ENCODE data around the gene SLC35A2.

SLC35A2 gene

DNA sequence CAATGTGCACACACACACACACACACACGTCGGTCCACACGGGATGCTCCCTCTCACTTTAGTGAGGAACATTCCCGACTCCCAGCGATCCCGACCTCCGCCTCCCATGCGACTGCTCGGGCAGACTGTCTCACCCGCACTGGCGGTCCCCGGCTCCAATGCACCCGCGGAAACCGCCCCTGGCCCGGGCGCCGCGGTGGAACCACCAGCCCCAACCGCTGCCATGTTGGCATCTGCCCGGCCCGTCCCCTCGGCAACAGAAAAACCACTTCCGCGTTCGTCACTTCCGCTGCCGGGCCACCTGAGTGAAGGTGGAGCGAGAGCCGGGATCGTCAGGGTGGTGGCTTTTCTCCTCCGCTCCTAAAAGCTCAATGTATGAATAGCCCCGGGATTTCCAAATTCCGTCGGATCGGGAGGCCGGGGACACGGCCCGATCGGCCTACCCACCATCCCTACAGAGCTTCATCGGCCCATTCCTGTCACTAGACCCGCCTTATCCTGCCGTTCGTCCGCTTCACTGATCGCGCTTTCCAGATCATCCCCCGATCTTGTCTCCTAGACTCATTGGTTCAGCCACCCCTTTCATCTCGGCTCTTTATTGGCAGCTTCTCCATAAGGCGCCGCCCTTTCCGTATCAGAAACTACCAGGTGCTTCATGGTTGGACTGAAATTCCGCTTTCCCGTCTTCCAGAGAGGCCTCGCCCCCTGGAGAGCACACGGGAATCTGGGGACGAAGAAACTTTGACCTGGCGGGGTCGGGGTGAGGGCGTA is at the start of gene SLC35A2:
Gene SLC35A2, minus strand, starts transcription at position 235 of the 771 bp plus-strand sequence. Its CDS starts 10 bp downstream, at position 225.
- peak; percentile 75 for DNase-seq (ENCODE audit: low spot score)

DNA sequence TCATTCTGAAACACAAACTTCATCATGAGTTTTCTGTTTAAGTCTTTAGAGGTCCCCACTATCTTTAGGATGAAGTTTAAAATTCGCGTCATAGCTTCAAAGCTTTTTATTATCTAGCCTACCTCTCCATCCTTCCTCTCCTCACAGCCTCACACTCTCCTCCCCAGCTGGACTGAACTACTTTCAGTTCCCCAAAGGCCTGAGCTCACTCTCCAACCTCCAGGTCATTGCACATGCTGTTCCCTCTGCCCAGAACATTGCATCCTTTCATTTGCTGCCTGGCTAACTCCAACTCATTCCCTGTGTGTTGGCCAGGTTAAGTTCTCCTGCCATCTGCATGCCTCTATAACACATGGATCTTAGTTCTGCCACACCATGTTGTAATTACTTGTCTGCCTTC is 48.8 kb upstream of the SLC35A2 start:
- DNase-seq (ENCODE audit: low spot score), result no peak

DNA sequence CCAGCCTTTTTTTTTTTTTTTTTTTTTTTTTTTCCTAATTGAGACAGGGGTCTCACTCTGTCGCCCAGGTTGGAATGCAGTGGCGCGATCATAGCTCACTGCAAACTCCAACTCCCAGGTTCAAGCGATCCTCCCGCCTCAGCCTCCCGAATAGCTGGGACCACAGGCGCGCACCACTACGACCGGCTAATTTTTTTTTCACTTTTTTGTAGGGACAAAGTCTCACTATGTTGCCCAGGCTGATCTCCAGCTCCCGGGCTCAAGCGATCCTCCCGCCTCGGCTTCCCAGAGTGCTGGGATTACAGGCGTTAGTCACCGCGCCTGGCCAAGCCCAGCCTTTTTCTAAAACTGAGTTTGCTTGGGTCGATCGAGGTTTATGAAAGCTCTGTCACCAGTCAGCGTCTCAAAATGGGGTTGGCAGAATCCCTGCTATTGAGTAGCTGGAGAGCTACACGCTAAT is 47.2 kb upstream of the SLC35A2 start:
- peak; percentile 53 for DNase-seq (ENCODE audit: low spot score)

DNA sequence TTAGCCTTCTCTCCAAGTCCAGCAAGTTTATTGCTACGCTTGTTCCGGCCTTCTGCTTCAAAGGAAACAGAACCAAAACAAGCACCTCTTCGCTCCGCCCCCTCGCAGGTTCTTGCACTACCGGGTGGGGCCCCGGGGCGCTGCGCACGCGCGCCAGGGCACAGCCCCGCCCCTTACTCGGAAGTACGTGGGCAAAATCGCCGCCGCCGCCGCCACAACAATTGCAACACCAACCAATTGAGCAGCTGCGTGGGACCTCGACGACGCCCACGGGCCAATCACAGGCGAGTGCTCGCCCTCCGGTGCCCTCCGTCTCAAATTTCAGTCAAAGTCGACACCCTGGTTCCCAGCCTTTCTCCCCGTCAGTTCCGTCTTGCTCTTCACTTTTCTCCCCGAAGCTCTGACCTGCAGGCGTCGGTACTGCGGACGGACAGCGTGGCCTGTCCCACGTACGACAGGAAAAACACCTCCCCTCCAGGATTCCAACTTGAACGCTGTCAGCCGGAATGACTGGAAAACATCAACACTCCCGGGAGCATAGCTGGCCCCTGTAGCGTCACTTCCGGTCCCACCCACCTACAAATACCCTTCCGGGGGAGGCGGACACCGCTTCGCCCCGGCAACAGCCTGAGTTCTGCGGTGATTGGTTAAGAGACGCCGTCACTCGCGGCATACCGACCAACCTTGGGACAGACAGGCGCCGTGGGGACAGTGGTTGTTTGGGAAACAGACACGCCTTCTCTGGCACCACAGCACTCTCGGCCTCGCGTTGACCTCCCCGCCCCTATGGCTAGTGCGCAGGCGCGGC is 46.6 kb upstream of the SLC35A2 start:
- DNase-seq (ENCODE audit: low spot score), result peak; percentile 95

DNA sequence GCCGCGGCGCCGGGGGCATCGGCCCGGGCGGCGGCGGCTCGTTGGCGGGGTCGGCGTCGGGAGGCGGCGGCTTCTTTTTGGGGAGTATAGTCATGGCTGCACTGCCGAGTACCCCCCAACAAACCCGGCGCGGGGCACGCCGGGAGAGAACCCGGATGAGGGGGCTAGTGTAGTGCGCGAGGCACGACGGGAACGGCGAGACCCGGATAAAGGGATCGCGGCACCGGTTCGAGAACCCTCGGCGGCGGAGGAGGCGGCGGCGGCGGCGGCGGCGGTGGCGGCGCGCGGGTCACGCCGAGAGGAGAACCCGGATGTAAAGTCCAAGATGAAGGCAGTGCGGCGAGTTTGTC is 46.0 kb upstream of the SLC35A2 start, which contains the start of gene OTUD5:
Gene OTUD5, minus strand, starts transcription at position 131 of the 350 bp plus-strand sequence. Its CDS starts 37 bp downstream, at position 94.
- peak; percentile 47 for DNase-seq (ENCODE audit: low spot score)

DNA sequence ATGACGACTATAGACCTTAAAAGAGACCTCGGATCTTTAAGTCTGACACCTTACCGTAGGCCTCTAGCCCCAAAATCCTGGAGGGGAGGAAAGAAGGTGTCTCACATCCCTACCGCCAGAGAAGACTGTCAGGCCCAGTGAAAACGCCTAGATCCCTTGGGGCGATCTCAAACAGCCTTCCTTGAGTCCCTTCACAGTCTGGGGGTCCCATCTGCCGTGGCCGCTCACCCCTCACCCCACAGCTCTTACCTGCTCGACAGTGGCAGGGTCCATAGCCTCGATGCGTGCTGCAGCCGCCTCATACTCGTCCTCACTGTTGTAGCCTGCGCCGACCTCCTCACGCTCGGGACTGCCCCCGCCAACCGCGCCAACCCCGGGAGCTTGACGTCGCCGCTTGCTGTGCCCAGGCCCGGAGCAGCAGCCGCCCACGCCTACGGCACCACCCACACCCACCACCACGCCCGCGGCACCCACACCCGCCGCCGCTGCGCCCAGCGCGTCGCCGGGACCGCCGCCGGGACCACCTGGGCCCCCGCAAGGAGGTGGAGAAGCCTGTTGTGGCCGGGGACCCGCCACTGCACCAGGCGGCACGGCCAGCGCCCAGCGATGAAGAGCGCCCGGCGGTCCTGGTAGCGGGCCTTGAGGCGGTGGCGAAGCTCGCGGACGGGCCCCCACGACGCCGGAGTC is 45.4 kb upstream of the SLC35A2 start:
- DNase-seq (ENCODE audit: low spot score), result no peak

DNA sequence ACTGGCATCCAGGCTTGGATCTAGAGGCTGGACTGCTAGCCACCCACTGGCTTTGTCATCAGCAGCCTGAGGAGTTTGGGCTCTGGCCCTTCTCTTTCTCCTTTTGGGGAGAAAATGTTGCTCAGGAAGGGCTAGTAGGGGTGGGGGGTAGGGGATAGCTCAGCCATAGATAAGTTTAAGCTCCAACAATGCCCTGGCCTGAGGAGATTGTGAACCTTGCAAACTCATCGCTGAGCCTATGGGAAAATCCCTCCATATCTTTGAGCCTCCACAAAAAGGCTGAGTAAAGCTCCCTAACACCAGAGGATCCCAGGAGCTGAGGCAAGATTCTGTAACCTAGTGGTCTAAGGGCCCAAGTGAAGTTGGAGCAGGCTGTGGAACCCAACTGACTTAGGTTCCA is 37.1 kb upstream of the SLC35A2 start:
- DNase-seq (ENCODE audit: low spot score), result no peak

DNA sequence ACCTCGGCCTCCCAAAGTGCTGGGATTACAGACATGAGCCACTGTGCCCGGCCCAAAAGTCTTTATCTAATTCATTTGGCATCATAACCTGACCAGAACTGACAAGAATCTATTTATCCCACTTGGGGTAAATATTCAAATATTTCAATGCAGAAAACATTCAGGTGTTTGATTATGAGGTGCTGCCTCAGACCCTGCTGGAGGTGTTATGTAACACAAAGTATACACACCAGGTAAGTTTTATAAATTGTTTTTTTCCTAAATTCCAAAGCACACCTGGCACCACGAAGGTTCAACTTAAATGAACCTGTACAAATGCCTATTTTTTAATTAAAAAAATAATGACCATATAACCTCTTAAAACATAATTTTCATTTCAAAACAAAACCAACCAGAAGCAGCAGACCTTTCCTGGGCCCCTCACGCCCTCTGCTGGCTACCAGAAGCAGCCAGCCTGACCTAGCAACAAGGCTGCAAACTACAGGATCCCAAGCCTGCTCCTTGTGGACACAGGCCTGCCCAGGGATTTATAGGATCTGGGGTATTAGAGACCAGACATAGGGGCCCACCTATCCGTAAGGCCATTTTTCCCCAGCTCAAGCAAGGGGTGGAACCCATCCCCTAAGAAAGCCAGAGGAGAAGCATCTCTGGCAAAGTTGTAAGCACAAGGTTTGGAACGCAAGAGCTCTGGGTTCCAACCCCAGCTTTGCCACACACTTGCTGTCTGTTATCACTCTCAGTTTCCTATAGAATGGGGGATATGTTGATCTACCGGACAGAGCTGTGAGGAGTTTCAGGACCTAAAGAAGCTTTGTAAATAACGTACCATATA is 34.3 kb upstream of the SLC35A2 start:
- peak; percentile 71 for DNase-seq (ENCODE audit: low spot score)

DNA sequence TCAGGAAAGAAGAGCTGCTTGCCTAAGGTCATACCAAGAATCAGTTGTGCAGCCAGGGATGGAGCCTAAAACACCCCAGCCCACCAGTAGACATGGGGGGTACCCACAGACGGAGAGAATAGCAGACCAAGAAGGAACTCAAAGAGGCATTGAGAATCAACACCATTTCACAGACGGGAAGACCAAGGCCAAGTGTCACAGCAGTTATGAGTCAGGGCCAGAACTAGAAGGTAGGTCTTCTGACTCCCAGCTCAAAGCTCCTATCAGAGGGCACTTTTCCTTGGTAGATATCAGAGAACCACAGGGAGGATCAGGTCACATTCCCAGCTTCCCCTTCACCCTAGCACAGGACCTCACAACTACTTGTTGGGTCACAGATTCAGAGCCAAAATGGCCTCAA is 31.4 kb upstream of the SLC35A2 start:
- DNase-seq (ENCODE audit: low spot score), result no peak

DNA sequence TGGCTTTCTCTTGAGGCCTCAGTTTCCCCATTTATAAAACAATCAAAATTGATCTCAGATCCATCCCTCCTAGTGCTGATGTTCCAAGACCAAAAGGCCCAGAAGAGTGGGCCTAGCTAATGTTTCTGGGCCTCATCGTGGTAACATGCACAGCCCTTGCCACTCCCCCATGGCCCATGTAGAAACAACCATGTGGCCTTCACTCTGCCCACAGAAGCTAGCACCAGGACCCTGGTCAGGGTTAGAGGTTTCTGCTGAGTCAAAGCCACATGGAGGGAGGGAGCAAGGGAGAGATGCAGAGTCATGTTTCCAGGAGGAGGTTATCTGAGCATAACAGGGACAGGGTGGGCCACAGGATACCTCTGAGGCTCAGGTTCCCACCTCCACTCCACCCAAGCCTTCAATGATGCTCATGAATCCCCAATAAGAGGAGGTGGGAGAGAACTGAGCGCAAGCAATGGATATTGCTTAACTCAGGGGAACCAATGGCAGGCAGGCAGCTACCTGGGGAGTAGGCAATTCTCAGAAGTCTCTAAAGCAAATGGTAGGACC is 29.0 kb upstream of the SLC35A2 start:
- DNase-seq (ENCODE audit: low spot score), result no peak

DNA sequence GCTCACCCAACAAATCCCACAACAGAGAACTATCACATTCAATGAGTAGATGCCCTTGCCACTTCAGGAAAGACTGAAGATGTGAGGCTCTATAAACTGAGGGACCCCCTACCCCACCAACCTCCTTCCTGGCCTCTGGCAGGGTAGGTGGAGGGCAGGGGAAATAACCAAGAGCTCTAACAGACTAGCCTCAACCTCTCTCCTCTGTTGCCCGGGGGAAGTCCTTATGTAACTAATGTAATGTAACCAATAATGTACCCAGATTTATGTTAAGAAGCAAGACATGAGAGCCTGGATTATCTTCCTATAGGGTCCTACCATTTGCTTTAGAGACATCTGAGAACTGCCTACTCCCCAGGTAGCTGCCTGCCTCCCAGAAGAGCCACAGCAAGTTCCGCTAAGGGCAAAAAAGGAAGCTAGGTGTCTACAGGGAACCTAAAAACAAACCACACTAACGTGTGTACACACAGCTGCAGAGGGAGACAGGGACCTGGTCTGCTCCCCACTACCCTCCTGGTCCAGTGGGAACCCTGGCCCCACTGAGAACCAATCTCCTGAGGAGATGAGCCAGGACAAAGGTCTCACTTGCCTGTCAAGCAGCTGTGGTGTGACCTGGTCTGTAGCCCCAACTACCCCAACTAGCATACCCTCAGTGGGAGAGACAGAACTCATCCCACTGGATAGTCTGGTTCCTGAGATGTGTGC is 28.2 kb upstream of the SLC35A2 start:
- DNase-seq (ENCODE audit: low spot score), result no peak

DNA sequence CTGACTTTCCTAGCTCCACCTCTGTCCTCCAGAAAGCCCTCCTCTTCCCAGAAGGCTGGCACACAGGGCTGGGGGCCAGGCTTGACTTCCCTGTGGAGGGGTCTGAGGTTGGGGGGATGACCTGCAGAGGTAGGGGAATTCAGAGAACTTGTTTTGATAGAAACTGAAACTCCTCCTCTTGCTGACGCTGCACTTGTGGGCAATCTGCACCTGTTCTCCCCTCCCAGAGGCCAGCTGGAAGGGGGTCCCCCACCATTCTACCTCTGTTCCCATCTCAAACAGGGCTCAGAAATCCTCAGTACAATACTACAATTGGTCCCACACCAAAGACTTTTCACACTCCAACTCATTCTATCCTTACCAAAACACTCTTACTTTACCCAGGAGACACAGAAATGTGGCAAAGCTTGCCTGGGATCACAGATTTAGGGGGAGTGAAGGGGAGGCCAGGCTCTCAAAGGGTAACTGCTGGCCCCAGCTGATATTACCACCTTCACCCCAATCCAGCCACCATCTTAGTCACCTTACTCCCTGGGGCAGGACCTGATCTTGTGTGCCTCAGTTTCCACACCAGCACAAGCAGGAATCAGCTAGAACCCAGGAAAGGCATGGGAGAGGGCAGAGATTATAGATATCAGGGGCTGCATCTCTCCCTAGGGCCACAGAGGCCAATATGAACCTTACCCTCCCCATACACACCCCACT is 27.4 kb upstream of the SLC35A2 start:
- no peak for DNase-seq (ENCODE audit: low spot score)

DNA sequence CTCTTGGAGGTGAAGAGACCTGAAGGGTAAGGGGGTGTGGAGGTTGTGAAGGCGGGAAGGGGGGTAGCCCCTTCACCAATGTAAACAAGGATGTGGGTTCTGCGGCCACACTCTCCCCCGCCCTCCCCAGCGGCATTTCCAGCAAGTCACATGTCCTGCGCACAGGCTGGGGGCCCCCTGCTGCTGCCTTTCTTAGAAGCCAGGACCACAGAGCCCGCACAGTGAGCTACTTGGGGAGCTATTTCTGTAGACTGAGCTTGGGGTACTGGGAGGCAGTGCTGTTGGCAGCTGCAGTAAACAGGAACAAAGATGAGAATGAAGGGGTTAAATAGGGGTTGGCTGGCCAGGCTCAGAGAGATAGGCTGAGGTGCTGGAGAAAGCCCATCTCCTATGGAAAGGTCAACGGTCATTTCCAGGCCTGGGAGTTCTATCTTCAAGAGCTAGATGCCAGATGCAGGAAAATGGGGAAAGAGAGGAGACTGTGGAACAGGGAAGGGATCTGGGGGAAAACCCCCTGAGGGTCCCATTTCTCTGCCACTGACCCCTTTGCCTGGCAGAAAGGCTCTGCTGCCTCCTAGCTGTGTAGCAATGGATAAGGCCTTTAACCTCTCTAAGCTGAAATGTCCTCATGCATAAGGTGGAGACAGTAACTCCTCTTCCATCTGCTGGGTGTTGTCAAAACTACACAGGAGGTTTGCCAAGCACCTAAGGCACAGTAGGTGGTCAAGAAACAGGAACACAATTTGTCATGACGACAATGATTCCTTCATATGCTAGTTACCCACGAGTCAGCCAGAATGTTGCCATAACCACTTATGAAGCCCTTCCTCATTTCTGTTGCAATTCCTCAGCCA is 25.8 kb upstream of the SLC35A2 start:
- DNase-seq (ENCODE audit: low spot score), result no peak

DNA sequence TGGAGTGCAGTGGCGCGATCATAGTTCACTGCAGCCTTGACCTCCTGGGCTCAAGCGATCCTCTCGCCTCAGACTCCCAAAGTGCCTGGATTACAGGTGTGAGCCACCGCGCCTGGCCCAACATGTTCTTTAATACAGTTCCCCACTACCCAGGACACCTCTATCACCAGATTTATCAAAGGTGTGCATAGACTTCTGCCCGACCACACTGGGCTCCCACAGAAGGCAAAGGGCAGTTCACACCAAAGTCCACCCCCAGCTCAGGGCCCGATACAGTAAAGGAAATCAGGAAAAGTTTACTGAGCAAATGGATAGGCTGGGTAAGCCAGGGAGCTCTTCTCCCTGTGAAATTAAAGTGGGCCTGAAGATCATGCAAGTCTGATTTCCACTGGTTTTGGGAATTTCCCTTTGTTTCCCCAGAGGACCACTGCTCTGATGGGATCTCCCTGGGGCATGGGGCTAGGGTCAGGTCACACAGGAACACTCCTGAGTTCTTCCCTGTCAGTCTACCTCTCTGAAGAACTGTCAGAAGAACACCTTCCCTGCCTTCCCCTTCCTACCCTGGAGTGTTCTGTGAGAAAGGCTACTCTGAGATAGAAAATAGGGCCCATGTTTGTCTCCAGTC is 25.1 kb upstream of the SLC35A2 start:
- no peak for DNase-seq (ENCODE audit: low spot score)

DNA sequence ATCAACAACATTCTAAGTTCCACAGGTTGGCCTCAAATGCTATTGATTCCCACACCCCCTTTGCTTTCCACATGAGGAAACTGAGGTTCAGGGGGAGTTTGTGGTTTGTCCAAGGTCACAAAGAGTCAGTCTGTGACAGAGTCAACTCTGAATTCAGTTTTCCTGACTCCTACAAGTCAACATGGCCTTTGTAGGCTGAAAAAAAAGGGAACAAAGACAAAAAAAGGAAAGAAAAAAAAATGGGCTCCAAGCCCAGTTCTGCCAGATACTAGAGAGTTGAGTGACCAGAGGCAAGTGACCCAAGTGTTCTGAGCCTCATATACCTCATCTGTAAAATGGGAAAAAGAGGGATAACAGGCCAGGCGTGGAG is 23.8 kb upstream of the SLC35A2 start:
- no peak for DNase-seq (ENCODE audit: low spot score)

DNA sequence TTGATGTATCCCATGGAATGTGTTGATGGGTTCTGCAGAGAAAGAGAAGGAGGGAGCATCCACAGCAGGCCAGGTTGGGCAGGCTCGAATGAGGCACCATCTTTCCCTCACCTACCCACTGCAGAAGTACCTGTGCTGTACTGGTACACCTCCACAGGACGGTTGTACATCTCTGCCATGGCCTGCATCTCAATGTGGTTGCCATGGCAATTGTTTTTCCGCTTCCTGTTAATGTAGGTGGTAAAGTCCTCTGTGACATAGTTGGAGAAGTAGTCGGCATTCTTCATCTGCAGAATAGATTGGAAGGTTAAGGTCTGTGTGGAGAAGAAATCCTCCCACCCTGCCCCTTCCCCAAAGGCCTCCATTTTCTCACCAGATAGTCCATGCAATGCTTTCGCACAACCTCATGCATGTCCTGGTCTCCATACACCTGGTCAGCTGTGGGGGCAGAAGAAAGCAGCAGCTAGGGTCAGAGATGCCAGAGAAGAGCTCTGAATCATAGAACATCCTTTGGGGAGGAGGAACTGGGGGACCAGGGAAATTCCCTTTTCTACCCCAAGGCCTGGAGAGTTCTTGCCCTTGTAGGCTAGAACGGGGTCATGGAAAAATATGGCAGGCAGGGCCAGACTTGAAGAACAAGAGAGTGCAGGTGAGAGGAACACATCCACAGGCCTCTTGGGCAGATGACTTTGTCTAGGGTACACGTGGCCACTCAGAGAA is 23.3 kb upstream of the SLC35A2 start:
- no peak for DNase-seq (ENCODE audit: low spot score)

DNA sequence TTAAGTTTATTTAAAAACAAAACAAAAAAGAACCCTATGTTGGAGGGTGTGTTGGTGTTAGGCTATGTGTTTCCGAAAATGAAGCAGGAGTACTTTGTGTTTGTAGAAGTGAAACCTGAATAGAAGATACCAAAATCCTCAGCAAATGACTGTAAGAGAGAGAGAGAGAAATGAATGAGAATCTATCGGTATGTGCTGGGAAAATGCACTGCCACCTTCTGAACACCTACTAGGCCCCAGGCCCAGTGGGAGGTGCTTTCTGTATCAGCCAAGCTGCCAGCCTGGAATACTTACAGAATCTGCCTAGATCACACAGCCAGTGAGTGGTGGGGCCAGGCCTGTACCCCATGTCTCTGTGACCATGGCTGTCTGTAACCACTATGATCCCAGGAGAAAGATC is 22.3 kb upstream of the SLC35A2 start:
- no peak for DNase-seq (ENCODE audit: low spot score)

DNA sequence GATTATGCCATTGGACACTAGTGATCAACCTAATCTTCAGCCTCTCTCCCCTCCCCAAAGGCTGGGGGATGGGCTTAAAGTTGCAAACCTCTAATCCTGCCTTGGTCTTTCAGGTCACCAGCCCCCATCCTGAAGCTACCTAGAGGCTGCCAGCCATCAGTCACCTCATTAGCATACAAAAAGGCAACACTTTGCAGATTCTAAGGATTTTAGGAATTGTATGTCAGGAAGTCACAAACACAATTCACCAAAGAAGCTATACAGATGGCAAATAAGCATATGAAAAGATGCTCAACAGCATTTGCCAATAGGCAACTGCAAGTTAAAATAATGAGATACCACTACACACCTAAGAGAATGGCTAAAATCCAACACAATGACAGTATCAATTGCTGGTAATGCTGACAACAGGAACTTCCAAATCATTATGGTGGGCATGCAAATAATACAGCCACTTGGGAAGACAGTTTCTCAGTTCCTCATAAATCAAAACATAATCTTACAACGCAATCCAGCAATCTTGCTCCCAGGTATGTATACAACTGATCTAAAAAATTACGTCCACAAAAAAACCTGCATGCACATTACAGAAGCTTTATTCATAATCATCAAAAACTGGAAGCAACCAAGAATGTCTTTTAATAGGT is 16.4 kb upstream of the SLC35A2 start:
- DNase-seq (ENCODE audit: low spot score), result no peak

Measured in hepatic stellate cell (primary cell).